Measurements from ENCODE around the gene NAGA. TPM values are rescaled to one million over a fixed set of nuclear protein-coding genes. Genes with fewer than 3 reads are reported as not detected.

Gene NAGA
- total RNA-seq, 1 experiment from 2014 or later, result 73.0 TPM

DNA sequence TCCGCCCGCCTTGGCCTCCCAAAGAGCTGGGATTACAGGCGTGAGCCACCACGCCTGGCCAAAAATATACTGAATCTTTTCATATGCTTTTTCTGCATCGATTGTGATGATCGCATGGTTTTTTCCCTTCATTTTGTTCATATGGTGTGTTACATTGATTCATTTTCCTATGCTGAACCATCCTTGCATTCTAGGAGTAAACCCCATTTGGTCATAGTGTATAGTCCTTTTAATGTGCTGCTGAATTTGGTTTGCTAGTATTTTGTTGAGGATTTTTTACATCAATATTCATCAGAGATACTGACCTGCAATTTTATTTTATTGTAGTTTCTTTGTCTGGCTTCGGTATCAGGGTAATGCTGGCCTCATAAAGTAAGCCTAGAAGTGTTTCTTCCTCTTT lies 59.8 kb downstream of the NAGA start:
- DNase-seq (ENCODE audit: low read depth, low spot score), result no peak
- in situ Hi-C loops (cut with HindIII; ENCODE audit: low pct_unique_long_range_greater_than_20kb, low sequenced_read_pairs), result no loop called here

Small RNA genes lying within 50 kb of the gene (small RNA-seq; reads per million reads assigned to genes)
- 0 reads per million in 2 experiments for gene SNORD13P1

Other genes starting within 250 kb of the NAGA start
- gene SREBF2, start 237.7 kb downstream of the NAGA start, total RNA-seq (2014; rRNA removed; shearing (Covaris generic)), result 61.7 and 64.4 TPM in 2 replicates
- gene SHISA8, start 155.7 kb downstream of the NAGA start, total RNA-seq (2014; rRNA removed; shearing (Covaris generic)), result not detected in 2 replicates
- 0.11 and 0.19 TPM in 2 replicates for gene TNFRSF13C, start 144.0 kb downstream of the NAGA start, total RNA-seq (2014; rRNA removed; shearing (Covaris generic))
- gene CENPM, start 123.7 kb downstream of the NAGA start, total RNA-seq (2014; rRNA removed; shearing (Covaris generic)), result 38.7 and 47.3 TPM in 2 replicates
- 25.6 and 25.9 TPM in 2 replicates for gene SEPTIN3, start 101.4 kb downstream of the NAGA start, total RNA-seq (2014; rRNA removed; shearing (Covaris generic))
- 0.19 TPM in 1 of 2 replicates, not detected in the other for gene WBP2NL, start 72.0 kb downstream of the NAGA start, total RNA-seq (2014; rRNA removed; shearing (Covaris generic))
- 0.16 and 0.34 TPM in 2 replicates for gene PHETA2, start 3.4 kb upstream of the NAGA start, total RNA-seq (2014; rRNA removed; shearing (Covaris generic))
- gene SMDT1, start 8.9 kb upstream of the NAGA start, total RNA-seq (2014; rRNA removed; shearing (Covaris generic)), result 17.4 and 19.5 TPM in 2 replicates
- 126 and 130 TPM in 2 replicates for gene NDUFA6, start 20.0 kb upstream of the NAGA start, total RNA-seq (2014; rRNA removed; shearing (Covaris generic))
- 0.21 and 0.24 TPM in 2 replicates for gene CYP2D6, start 60.0 kb upstream of the NAGA start, total RNA-seq (2014; rRNA removed; shearing (Covaris generic))
- gene TCF20, start 199.8 kb upstream of the NAGA start, total RNA-seq (2014; rRNA removed; shearing (Covaris generic)), result 36.3 and 38.7 TPM in 2 replicates